ENCODE data around the gene MEGF10.

MEGF10 gene

DNA sequence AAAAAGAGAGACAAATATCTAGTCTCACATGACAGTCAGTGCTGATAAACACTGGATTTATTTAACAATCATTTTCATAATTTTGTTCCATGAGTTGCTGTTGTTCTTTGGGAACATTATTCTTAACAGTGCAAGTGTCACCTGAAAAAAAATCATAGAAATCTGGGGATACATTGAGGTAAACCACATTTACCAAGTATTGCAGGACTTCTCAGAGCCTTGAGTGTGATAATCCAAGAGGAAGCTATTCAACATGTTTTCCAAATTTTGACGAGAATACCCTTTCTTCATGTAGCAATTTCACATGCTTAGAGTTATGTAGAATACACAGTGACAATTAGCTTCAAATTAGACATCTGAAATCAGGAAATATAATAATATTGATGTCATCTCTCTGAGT lies 108.5 kb downstream of the MEGF10 start:
- TF ChIP-seq GATA2 (IDR thresholded peaks at IDR 0.05; ENCODE audit: low read depth, low read length) (no peak), GATA3 (IDR thresholded peaks at IDR 0.05; ENCODE audit: low read depth, low read length) (no peak)

GRCh38 chr5:127400539-127400938 lies 109.9 kb downstream of the MEGF10 start:
- TF ChIP-seq GATA3 (IDR thresholded peaks at IDR 0.05; ENCODE audit: low read depth, low read length) (no peak), GATA2 (IDR thresholded peaks at IDR 0.05; ENCODE audit: low read depth, low read length) (no peak)

DNA sequence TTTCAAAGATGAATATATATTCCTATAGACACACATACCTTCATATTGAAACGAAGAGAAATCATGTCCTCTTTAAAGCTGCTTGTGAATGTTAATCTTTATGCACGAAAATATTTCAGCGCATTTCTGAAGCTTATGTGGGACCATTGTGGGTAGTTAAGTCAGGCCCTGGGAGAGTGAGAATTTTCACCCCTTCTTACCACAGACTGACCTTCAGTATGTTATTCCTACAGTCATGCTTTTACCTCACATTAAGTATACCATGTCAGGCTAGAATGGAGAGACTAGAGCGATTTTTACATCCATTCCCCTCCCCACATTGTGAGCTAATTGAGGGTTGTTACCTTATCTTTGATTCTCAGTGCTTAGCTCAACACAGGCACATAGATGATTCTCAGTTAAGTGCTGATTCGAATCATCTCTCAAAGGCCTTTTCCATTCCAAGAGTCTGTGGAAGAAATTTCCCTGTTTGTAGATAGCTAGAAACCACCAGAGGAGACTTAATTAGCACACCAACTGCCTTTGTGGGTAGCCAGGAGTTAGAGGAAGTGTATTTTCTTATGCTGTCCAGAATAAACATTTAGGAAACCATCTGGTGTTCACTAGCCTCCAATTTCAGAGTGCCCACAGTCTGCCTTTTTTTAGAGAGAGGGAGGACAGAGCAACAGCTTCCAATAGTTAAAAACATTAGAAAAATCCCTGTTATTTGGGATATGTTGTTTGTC lies 110.5 kb downstream of the MEGF10 start:
- TF ChIP-seq GATA3 (IDR thresholded peaks at IDR 0.05; ENCODE audit: low read depth, low read length) (no peak), GATA2 (IDR thresholded peaks at IDR 0.05; ENCODE audit: low read depth, low read length) (no peak)

GRCh38 chr5:127402361-127402760 lies 111.8 kb downstream of the MEGF10 start:
- TF ChIP-seq GATA2 (IDR thresholded peaks at IDR 0.05; ENCODE audit: low read depth, low read length), result no peak
- no peak for TF ChIP-seq GATA3 (IDR thresholded peaks at IDR 0.05; ENCODE audit: low read depth, low read length)

GRCh38 chr5:127404190-127404589 lies 113.6 kb downstream of the MEGF10 start:
- TF ChIP-seq GATA3 (IDR thresholded peaks at IDR 0.05; ENCODE audit: low read depth, low read length), result no peak
- TF ChIP-seq GATA2 (IDR thresholded peaks at IDR 0.05; ENCODE audit: low read depth, low read length), result no peak

DNA sequence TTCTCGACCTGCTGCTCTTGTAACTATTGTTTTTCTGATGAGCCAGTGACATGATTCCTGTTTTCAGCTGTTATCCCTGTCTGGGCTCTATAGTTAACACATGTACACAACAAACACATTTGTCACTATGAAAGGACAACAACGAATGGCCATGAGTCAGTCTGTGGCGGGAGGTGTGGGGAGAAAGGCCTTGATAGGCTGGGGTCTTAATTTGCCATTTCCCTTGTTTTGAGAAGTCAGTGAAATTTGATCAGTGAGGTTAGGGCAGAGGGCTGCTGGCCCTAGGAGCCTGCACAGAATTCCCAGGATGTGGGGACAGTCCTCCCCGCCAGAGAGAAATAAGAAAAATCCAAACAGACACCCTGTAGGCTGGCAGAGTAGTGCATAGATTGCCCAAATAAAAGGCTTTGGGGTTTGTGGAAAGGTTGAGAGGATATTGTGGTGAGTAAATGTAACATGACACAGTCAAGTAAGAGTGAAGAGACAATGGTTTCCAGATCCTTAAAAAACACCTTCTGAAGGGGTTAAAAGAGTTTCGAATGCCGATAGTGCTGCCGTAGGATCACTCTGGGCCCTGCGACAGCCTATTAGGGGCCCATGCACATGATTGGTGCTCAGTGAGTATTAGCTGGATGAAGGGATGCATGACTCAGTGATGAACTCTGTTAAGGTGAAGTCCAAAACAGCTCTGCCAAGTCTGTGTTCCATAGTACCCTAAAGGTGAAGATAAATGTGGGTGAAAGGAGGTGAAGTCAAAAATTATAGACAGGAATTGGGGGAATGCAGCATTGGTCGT lies 115.9 kb downstream of the MEGF10 start:
- no peak for TF ChIP-seq GATA3 (IDR thresholded peaks at IDR 0.05; ENCODE audit: low read depth, low read length)

GRCh38 chr5:127409246-127409917 lies 118.8 kb downstream of the MEGF10 start:
- TF ChIP-seq GATA3 (IDR thresholded peaks at IDR 0.05; ENCODE audit: low read depth, low read length) (no peak), GATA2 (IDR thresholded peaks at IDR 0.05; ENCODE audit: low read depth, low read length) (no peak)

GRCh38 chr5:127409921-127410675 lies 119.5 kb downstream of the MEGF10 start:
- TF ChIP-seq GATA3 (IDR thresholded peaks at IDR 0.05; ENCODE audit: low read depth, low read length) (no peak), GATA2 (IDR thresholded peaks at IDR 0.05; ENCODE audit: low read depth, low read length) (no peak)

DNA sequence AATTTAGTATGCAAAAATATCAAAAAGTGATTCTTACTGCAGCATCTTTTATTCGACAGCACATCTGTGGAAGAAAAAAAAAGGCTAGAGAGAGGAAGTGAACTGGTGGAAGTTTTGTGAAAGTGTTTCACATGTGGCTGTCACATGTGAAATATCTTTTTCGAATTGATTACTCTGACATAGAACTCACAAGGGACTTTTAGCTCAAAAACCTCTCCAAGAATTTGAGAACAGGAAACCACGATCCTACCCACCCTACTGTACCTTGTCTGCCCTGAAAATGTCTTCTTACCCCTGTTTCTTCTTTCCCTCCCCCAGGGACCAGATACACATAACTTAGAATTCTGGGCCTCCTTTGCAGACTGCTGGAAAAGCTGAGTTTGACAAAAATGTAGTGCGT lies 120.4 kb downstream of the MEGF10 start:
- TF ChIP-seq GATA3 (IDR thresholded peaks at IDR 0.05; ENCODE audit: low read depth, low read length) (no peak), GATA2 (IDR thresholded peaks at IDR 0.05; ENCODE audit: low read depth, low read length) (no peak)

- TF ChIP-seq GATA2 (IDR thresholded peaks at IDR 0.05; ENCODE audit: low read depth, low read length) (no peak), GATA3 (IDR thresholded peaks at IDR 0.05; ENCODE audit: low read depth, low read length) (no peak)
Observed at GRCh38 chr5:127411381-127411780, 120.8 kb downstream of the MEGF10 start.

DNA sequence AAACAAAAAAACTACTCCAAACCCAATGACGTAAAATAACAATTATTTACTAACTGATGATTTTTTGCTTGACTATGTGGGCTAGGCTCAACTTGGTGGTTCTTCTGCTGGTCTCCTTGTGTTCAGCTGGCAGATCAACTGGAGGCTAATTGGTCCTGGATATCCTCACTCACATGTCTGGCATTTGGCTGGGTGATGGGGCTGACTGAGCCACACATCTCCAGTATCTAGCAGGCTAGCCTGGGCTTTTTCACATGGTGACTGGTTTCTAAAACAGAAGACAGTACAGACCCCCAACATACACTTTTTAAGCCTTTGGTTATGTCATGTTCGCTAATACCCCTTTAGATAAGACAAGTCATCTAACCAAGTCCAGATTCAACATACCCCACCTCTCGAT lies 122.1 kb downstream of the MEGF10 start:
- TF ChIP-seq GATA3 (IDR thresholded peaks at IDR 0.05; ENCODE audit: low read depth, low read length) (no peak), GATA2 (IDR thresholded peaks at IDR 0.05; ENCODE audit: low read depth, low read length) (no peak)

DNA sequence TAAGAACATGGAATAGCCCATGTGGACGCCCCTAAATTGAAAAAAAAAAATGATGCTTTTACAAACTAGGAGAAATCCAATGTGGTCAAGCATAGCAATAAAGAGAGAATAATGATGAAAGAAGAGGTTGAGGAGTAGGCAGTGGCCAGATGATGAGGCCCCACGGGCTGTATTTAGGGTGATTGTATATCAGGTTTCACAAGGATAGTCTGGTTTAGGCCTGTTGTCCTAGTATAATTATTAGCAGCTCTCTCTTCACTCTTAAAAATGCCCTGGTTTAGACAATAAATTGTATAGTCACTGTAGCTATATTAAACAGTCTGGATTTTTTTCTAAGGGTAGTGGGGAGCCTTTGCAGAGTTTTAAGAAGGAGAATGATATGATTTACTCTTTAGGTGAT lies 124.4 kb downstream of the MEGF10 start:
- TF ChIP-seq GATA2 (IDR thresholded peaks at IDR 0.05; ENCODE audit: low read depth, low read length), result no peak
- TF ChIP-seq GATA3 (IDR thresholded peaks at IDR 0.05; ENCODE audit: low read depth, low read length), result no peak

DNA sequence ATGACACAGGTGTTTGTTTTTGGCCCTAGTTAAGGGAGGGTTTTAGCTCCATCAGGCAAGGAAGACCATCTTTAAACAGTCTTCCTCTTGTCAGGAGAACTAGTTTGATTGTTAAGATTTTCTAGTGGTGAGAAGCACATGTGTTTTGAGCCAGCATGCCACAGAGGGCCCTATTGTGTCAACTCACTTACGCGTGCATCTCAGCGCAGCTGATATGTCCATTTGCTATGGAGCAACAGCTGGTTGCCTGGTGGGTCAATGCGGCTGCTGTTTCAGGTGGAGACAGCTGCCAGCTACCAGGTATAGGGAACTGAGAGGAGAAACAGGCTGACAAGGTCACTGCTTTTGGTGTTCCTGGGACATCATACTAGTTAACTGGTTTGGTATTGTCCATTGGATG lies 126.3 kb downstream of the MEGF10 start:
- TF ChIP-seq GATA2 (IDR thresholded peaks at IDR 0.05; ENCODE audit: low read depth, low read length) (no peak), GATA3 (IDR thresholded peaks at IDR 0.05; ENCODE audit: low read depth, low read length) (no peak)

GRCh38 chr5:127417528-127417927 lies 126.9 kb downstream of the MEGF10 start:
- TF ChIP-seq GATA2 (IDR thresholded peaks at IDR 0.05; ENCODE audit: low read depth, low read length) (no peak), GATA3 (IDR thresholded peaks at IDR 0.05; ENCODE audit: low read depth, low read length) (no peak)
